Measurements from ENCODE around the gene IQSEC2.

DNA sequence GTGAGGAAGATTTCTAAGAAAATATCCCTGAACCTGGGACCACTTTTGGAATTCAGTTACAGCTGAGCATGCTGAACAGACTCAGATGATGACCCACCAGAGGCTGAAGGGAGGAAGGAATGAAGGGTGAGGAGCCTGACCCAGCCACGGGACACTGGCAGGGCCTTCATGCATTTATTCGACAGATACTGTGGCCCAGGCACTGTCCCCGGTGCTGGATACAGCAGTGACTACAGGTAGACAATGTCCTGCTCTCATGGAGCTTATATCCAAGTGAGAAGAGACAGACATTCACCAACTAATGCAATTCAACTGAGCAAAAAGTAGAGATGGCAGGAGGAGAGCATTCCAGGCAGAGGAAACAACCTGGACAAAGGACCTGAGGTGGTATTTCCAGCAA lies 2.2 kb upstream of the IQSEC2 start:
- TF ChIP-seq, protein P1, sequence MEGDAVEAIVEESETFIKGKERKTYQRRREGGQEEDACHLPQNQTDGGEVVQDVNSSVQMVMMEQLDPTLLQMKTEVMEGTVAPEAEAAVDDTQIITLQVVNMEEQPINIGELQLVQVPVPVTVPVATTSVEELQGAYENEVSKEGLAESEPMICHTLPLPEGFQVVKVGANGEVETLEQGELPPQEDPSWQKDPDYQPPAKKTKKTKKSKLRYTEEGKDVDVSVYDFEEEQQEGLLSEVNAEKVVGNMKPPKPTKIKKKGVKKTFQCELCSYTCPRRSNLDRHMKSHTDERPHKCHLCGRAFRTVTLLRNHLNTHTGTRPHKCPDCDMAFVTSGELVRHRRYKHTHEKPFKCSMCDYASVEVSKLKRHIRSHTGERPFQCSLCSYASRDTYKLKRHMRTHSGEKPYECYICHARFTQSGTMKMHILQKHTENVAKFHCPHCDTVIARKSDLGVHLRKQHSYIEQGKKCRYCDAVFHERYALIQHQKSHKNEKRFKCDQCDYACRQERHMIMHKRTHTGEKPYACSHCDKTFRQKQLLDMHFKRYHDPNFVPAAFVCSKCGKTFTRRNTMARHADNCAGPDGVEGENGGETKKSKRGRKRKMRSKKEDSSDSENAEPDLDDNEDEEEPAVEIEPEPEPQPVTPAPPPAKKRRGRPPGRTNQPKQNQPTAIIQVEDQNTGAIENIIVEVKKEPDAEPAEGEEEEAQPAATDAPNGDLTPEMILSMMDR (IDR thresholded peaks at IDR 0.05; ENCODE audit: insufficient read depth, low read length) = no peak
- TF ChIP-seq GABPA (IDR thresholded peaks at IDR 0.05; ENCODE audit: low read depth) (no peak), POLR2AphosphoS5 (IDR thresholded peaks at IDR 0.05; ENCODE audit: low read depth) (no peak), SPI1 (IDR thresholded peaks at IDR 0.05; ENCODE audit: borderline replicate concordance, low read depth) (no peak)
- TF ChIP-seq, protein P2, sequence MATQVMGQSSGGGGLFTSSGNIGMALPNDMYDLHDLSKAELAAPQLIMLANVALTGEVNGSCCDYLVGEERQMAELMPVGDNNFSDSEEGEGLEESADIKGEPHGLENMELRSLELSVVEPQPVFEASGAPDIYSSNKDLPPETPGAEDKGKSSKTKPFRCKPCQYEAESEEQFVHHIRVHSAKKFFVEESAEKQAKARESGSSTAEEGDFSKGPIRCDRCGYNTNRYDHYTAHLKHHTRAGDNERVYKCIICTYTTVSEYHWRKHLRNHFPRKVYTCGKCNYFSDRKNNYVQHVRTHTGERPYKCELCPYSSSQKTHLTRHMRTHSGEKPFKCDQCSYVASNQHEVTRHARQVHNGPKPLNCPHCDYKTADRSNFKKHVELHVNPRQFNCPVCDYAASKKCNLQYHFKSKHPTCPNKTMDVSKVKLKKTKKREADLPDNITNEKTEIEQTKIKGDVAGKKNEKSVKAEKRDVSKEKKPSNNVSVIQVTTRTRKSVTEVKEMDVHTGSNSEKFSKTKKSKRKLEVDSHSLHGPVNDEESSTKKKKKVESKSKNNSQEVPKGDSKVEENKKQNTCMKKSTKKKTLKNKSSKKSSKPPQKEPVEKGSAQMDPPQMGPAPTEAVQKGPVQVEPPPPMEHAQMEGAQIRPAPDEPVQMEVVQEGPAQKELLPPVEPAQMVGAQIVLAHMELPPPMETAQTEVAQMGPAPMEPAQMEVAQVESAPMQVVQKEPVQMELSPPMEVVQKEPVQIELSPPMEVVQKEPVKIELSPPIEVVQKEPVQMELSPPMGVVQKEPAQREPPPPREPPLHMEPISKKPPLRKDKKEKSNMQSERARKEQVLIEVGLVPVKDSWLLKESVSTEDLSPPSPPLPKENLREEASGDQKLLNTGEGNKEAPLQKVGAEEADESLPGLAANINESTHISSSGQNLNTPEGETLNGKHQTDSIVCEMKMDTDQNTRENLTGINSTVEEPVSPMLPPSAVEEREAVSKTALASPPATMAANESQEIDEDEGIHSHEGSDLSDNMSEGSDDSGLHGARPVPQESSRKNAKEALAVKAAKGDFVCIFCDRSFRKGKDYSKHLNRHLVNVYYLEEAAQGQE (IDR thresholded peaks at IDR 0.05; ENCODE audit: insufficient replicate concordance, low read depth) = no peak

Data from HL-60 (cell line).